Activated T-helper 17 cell treated with anti-CD3 and anti-CD28 coated beads, Interleukin-2, amount 50 U/mL, for 72 hours (primary cell): ENCODE results near the gene TBXAS1. TPM values are rescaled to one million over a fixed set of nuclear protein-coding genes. Genes with fewer than 3 reads are reported as not detected.
"Not testable (repeated sequence)": the region's sequence is repeated elsewhere in the genome, so short reads cannot be mapped to it uniquely, and the experiment has no call there.

Experiments
- ATAC-seq: fragments of 150-1000 bp; cut with Tn5 transposase; replicated peaks from 2 replicates; pipeline ENCODE4 v1.10.0; 2021; ENCODE audit warnings: mild to moderate bottlenecking, moderate library complexity
- H3K27ac Mint-ChIP-seq: one replicate; pipeline ENCODE4 v1.8.0; 2022; ENCODE audit warnings: mixed read lengths
- H3K27me3 Mint-ChIP-seq: one replicate; pipeline ENCODE4 v1.8.0; 2022; ENCODE audit warnings: mixed read lengths
- H3K36me3 Mint-ChIP-seq: one replicate; pipeline ENCODE4 v1.8.0; 2022; ENCODE audit warnings: low read depth, mild to moderate bottlenecking, mixed read lengths
- H3K4me1 Mint-ChIP-seq: one replicate; pipeline ENCODE4 v1.8.0; 2022; ENCODE audit warnings: mixed read lengths
- H3K4me3 Mint-ChIP-seq: one replicate; pipeline ENCODE4 v1.8.0; 2022; ENCODE audit warnings: mild to moderate bottlenecking, mixed read lengths
- H3K9me3 Mint-ChIP-seq: one replicate; pipeline ENCODE4 v1.8.0; 2022; ENCODE audit warnings: mixed read lengths
- total RNA-seq, 2 donors: library from RNA; stranded (reverse); gene quantifications; one replicate each; pipeline ENCODE4 v1.2.3, GENCODE V29; 2022

The TBXAS1 gene
- total RNA-seq, 2 donors from 2014 or later = 17.8 to 22.0 TPM

DNA sequence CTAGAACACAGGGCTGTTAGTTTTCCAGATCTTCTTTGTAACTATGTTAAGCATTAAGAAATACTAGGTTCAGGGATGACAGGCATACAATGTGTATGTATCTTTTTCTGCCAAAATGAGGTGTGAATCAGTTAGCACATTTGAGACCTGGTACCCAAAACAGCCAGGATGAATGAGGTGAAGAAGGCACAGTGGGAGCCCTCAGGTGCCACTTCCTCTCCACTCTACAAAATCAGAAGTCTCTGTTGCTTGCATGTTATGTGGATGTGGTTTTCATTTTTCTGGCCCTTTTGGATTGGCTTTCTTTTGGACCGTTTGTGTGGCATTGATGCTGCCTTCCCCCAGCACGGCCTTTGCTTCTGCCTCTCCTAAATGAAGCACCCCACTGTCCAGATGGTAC is 15.4 kb upstream of the TBXAS1 start:
- Mint-ChIP-seq H3K9me3 (peaks cover 4% of the 10 kb centered on the region), H3K36me3 (no peaks in the 10 kb centered on the region), H3K4me3 (no peak overlapping the region), H3K27me3 (no peaks in the 10 kb centered on the region), H3K4me1 (peaks cover 4% of the 10 kb centered on the region), H3K27ac (peak overlapping the region; percentile 42)
- ATAC-seq = no peak

DNA sequence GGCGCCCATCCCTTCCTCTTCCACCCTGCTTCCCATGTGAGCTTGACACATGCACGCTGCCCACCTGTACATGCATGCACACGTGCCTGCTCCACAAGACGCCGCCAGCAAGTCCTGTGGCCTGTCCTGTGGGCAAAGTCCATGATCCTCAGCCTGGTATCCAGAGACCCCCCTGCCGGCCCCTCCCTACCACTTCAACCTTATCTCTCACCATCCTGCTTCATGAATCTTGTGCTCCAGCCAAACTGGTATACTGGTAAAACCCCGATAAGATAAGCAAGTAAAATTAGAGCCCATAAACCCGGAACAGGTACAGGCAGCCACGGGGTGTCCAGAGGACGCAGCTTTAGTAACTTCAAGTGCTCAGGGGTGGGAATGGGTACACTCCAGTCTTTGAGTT is 11.8 kb upstream of the TBXAS1 start:
- ATAC-seq = no peak
- no peaks in the 10 kb centered on the region for H3K36me3 Mint-ChIP-seq
- no peak overlapping the region for H3K27ac Mint-ChIP-seq
- no peaks in the 10 kb centered on the region for H3K27me3 Mint-ChIP-seq
- H3K4me3 Mint-ChIP-seq = no peak overlapping the region
- H3K9me3 Mint-ChIP-seq = peaks cover 4% of the 10 kb centered on the region
- H3K4me1 Mint-ChIP-seq = no peaks in the 10 kb centered on the region

DNA sequence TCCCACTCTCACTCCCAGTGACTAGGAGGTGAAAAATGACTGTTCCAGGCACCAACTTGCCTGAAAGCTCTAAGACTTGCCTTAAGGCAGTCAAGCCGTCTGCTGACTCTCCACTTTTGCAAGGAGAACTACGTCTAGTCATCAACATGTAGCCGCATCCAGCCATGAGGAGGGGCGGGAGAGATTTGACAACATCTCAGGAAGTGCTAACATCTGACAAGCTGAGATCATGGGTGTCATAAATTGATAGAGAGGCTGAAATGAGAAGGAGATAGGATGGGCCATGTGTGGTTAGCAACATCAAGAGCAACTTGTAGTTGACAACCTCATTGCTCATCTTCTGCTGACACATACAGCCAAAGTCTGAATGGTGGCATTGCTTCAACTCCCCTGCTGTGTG is 9.0 kb upstream of the TBXAS1 start:
- Mint-ChIP-seq H3K4me3 (no peak overlapping the region), H3K27ac (no peak overlapping the region)
- peak; percentile 42 for ATAC-seq

DNA sequence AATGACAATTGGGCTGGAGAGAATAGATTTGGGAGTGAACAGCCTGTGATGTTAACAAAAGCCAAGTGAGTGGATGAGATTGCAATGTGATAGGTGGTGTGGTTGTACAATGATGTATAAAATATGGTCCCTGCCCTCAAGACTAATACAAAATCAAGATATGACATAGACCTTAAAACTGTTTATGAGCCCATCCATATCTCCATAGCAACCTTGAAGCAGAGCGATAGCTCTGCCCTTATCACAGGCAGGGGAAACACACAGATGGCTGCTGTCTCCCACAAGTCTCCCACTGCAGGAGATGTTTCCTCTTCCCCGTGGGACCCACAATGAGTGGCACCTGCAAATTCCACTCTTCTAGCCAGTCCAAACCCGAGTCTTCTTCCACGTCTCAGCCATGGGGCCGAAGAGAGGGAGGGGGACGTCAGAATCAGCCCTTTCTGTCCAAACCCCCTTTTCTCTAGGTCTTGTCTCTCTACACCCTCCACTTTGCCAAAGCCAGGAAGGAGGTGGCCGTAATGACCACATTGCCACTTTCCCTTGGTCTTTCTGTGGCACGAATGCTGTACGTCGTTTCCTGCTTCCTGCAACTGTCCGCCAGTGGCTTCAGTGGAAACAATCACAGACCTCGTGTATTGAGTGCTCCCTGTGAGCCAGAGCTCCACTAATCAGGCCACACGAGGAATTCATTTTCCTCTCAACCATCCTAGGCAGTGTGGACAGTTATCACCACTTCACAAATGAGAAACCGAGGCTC is 7.5 kb upstream of the TBXAS1 start:
- H3K27me3 Mint-ChIP-seq = no peaks in the 10 kb centered on the region
- no peaks in the 10 kb centered on the region for H3K9me3 Mint-ChIP-seq
- ATAC-seq = no peak
- no peak overlapping the region for H3K27ac Mint-ChIP-seq
- H3K4me1 Mint-ChIP-seq = no peaks in the 10 kb centered on the region
- no peaks in the 10 kb centered on the region for H3K36me3 Mint-ChIP-seq
- H3K4me3 Mint-ChIP-seq = no peak overlapping the region

More for the DNA sequence above, 9.0 kb upstream of the TBXAS1 start:
- Mint-ChIP-seq H3K36me3 (no peaks in the 10 kb centered on the region), H3K9me3 (peaks cover 4% of the 10 kb centered on the region), H3K4me1 (no peaks in the 10 kb centered on the region), H3K27me3 (no peaks in the 10 kb centered on the region)

DNA sequence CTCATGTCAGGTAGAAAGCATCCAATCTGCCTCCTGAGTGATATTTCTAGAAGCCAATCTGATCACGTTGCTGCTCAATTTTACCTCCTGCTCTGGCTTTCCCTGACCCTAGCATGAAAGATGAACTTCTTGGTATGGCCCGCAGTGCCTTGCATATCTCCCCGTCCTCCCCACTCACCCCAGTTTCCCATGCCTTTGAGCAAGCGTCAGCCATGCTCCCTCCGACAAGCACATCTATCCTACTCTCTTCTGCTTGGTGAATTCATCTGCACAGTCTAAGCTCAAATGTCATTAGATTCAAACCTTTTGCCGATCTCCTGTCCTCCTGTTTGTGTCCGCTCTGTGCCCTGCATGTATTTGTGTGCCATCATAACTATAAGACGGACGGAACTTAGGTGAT is 6.2 kb upstream of the TBXAS1 start:
- ATAC-seq = no peak
- Mint-ChIP-seq H3K4me3 (no peak overlapping the region), H3K9me3 (no peaks in the 10 kb centered on the region), H3K27ac (no peak overlapping the region), H3K4me1 (no peaks in the 10 kb centered on the region), H3K36me3 (no peaks in the 10 kb centered on the region), H3K27me3 (no peaks in the 10 kb centered on the region)

DNA sequence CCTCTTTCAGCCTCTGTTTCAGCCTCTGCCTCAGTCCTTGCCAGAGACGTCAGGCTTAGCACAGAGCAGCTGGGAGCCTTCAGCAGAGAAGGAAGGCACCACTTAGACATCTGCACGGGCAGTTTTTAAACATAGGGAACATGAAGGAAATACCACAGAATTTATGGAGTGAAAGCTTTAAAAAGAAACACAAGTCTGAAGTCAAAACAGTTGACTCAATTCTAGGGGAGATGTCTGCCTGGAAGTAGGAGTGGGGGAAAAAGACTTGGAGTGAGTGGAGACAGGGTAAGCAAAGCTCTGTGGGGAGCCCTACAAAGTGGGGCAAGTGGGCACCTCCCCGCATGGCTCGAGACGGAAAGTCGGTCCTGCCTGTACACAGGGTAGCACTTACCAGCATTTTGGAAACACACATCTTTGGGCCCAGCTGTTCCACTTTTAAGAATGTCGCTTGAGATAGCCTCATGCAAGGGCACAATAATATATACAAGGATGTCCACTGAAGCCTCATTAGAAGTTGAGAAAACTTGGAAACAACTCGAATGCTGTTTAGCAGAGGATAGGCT is 5.0 kb upstream of the TBXAS1 start:
- no peaks in the 10 kb centered on the region for H3K36me3 Mint-ChIP-seq
- H3K27me3 Mint-ChIP-seq = no peaks in the 10 kb centered on the region
- no peaks in the 10 kb centered on the region for H3K4me1 Mint-ChIP-seq
- H3K4me3 Mint-ChIP-seq = no peak overlapping the region
- no peak overlapping the region for H3K27ac Mint-ChIP-seq
- H3K9me3 Mint-ChIP-seq = no peaks in the 10 kb centered on the region
- ATAC-seq = no peak

- Mint-ChIP-seq H3K27ac (no peak overlapping the region), H3K4me1 (peaks cover 8% of the 10 kb centered on the region), H3K27me3 (no peaks in the 10 kb centered on the region), H3K9me3 (no peaks in the 10 kb centered on the region), H3K4me3 (no peak overlapping the region), H3K36me3 (peaks cover 1% of the 10 kb centered on the region)
- ATAC-seq = no peak
Observed at GRCh38 chr7:139825666-139826290, 3.3 kb upstream of the TBXAS1 start.

- Mint-ChIP-seq H3K4me3 (peak overlapping the region; percentile 83), H3K36me3 (peaks cover 7% of the 10 kb centered on the region), H3K4me1 (peaks cover 14% of the 10 kb centered on the region), H3K27me3 (no peaks in the 10 kb centered on the region), H3K9me3 (no peaks in the 10 kb centered on the region), H3K27ac (peak overlapping the region; percentile 89)
- ATAC-seq = no peak
Observed at GRCh38 chr7:139827042-139827441, 2.0 kb upstream of the TBXAS1 start.

DNA sequence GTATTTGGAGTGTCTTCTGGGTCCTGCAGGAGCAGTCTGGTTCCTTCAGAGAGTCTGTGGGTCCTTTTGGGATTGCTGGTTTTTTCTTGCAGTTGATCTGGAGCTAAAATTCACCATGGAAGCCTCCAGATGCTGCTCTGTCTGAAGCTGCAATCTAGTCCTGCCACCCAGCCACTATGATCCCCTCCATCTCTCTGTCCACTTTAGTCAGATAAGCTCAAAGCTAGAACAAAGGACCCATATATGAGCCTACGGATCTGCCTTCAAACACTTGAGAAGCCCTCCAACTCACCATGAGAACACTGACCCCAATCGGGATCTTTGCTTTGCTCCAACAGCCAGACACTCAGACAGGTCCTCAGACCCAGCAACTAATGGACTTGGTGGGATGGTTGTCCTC is 618 bp upstream of the TBXAS1 start:
- no peaks in the 10 kb centered on the region for H3K27me3 Mint-ChIP-seq
- H3K4me3 Mint-ChIP-seq = peak overlapping the region; percentile 83
- H3K9me3 Mint-ChIP-seq = peaks cover 6% of the 10 kb centered on the region
- ATAC-seq = no peak
- H3K27ac Mint-ChIP-seq = peak overlapping the region; percentile 89
- H3K4me1 Mint-ChIP-seq = peaks cover 18% of the 10 kb centered on the region
- H3K36me3 Mint-ChIP-seq = peaks cover 7% of the 10 kb centered on the region

- Mint-ChIP-seq H3K4me3 (peak overlapping the region; percentile 83), H3K27me3 (no peaks in the 10 kb centered on the region), H3K36me3 (peaks cover 7% of the 10 kb centered on the region), H3K9me3 (peaks cover 11% of the 10 kb centered on the region), H3K4me1 (peaks cover 18% of the 10 kb centered on the region), H3K27ac (peak overlapping the region; percentile 89)
- ATAC-seq = peak; percentile 69
Observed at GRCh38 chr7:139829775-139830117, 682 bp downstream of the TBXAS1 start.

GRCh38 chr7:139830292-139830691 is 1.2 kb downstream of the TBXAS1 start:
- ATAC-seq = peak; percentile 23
- no peaks in the 10 kb centered on the region for H3K27me3 Mint-ChIP-seq
- peak overlapping the region; percentile 89 for H3K27ac Mint-ChIP-seq

DNA sequence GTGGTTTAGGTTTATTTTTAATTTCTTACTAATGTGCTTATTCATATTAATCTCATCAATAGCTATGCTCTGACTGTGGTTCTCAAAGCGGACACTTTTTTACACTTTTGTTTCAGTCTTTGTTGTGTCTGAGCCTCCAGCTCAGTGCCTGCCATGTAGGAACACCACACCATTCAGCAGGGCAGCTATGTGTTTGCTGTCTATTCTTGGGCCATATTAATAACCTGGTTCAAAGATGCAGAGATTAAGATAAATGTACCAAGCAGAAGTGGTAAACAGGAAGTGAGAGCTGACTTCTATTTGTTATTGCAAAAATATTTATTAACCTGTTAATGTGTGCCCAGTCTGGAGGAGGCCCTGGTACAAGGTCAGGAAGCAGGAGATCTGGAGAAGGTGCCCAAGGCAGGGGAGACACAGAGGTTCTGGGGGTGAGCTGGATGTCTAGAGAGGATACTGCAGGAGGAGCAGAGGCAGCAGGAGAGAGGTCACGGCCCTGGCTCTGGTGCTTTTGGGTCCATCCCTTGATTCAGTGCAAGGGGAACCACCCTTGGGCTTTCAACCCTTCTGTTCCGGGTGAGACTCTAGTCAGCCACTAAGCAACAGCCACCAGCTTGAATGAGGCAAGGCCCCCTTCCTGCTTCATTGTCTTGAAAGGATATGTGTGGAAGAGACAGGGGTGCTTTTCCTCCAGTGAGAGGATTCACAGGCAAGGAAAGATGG is 1.9 kb downstream of the TBXAS1 start:
- Mint-ChIP-seq H3K4me3 (peak overlapping the region; percentile 83), H3K9me3 (peaks cover 14% of the 10 kb centered on the region), H3K4me1 (peaks cover 18% of the 10 kb centered on the region), H3K27ac (peak overlapping the region; percentile 89), H3K36me3 (peaks cover 7% of the 10 kb centered on the region), H3K27me3 (no peaks in the 10 kb centered on the region)
- peak; percentile 45 for ATAC-seq

More at GRCh38 chr7:139830292-139830691, 1.2 kb downstream of the TBXAS1 start:
- Mint-ChIP-seq H3K36me3 (peaks cover 7% of the 10 kb centered on the region), H3K9me3 (peaks cover 11% of the 10 kb centered on the region), H3K4me3 (peak overlapping the region; percentile 83), H3K4me1 (peaks cover 18% of the 10 kb centered on the region)

DNA sequence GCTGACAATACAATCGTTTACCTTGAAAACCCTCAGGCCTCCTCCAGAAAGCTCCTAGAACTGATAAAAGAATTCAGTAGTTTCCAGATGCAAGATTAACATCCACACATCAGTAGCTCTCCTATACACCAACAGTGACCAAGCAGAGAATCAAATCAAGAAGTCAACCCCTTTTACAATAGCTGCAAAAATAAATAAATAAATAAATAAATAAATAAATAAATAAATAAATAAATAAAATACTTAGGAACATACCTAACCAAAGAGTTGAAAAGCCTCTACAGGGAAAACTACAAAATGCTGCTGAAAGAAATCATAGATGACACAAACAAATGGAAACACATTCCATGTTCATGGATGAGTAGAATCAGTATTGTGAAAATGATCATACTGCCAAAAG is 6.8 kb downstream of the TBXAS1 start:
- not testable (repeated sequence) for H3K36me3 Mint-ChIP-seq

DNA sequence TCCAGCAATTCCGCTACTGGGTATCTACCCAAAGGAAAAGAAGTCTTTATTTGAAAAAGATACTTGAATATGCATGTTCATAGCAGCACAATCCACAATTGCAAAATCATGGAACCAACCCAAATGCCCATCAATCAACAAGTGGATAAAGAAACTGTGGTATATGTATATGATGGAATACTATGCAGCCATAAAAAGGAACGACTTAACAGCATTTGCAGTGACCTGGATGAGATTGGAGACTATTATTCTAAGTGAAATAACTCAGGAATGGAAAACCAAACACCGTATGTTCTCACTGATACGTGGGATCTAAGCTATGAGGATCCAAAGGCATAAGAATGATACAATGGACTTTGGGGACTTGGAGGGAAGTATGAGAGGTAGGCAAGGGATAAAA is 8.2 kb downstream of the TBXAS1 start:
- H3K36me3 Mint-ChIP-seq, H3K4me3 Mint-ChIP-seq: not testable (repeated sequence)

More for the DNA sequence above, 6.8 kb downstream of the TBXAS1 start:
- peaks cover 18% of the 10 kb centered on the region for H3K9me3 Mint-ChIP-seq
- H3K4me1 Mint-ChIP-seq = peaks cover 20% of the 10 kb centered on the region
- H3K4me3 Mint-ChIP-seq, H3K27ac Mint-ChIP-seq, H3K27me3 Mint-ChIP-seq, ATAC-seq: not testable (repeated sequence)

More for the DNA sequence above, 8.2 kb downstream of the TBXAS1 start:
- not testable (repeated sequence) for ATAC-seq, H3K27me3 Mint-ChIP-seq, H3K27ac Mint-ChIP-seq
- Mint-ChIP-seq H3K4me1 (peaks cover 14% of the 10 kb centered on the region), H3K9me3 (peaks cover 18% of the 10 kb centered on the region)
